HG03460 (cell line): Measurements from ENCODE around the gene LPP.

ENCODE experiments used
- ATAC-seq: cut with Tn5 transposase; IDR thresholded peaks from one replicate; pipeline ENCODE4 v1.9.1; 2021; ENCODE audit not compliant: unreplicated experiment

LPP gene

DNA sequence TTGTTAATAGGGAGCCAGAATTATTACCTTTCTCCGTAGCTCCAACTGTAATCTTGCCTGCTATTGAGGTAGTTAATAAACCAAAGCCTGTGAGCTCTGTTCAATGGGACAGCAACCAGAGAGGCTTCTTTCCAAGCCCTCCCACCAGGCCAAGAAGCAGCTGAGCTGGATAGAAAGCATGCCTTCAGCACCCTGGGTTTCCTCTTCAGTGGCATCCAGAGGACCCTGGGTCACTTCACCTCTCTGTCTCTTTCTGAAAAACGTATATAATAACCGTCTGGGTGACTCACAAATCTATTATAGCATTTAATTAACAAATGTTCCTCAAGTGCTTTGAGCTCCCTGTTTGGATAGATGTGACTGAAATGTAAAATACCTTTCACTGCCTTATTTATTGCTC, 420.0 kb downstream of the LPP start:
- ATAC-seq = no peak

DNA sequence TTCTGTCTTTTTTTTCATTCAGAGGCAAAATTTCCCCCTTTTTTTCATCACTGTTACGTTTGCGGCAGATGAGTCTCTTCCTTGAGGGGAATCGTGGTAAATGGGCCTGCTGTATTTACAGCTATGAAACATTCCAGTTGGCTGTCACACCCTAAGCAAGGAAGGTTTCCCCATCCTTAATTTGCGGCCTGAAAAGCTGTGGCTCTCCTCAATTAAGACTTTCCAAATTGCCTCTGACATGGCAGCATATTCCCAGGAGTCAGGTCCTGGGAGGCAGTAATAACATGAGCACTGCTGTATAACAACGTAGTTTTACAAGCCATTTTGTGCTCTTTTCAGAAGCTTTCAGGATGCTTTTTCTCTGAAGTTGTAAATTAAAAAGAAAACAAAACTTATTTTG, 420.9 kb downstream of the LPP start:
- no peak for ATAC-seq

DNA sequence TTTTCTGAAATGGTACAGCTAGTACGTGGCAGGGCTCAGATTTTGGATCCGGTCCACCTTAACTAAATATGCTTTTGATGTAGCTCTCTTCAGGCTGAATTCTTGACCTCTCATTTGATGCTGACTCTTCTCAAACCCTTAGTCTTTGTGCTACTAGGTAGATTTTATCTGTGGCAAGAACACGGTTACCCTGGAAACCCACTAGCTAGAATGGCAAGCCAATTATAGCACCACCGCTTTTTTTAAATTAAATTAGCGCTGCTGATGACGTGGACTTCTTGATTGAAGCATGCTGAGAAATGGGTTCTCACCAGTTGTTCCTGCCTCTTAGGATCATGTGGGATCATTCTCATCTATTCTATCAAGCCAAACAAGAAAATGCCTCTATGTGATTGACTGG, 421.5 kb downstream of the LPP start:
- ATAC-seq = no peak

DNA sequence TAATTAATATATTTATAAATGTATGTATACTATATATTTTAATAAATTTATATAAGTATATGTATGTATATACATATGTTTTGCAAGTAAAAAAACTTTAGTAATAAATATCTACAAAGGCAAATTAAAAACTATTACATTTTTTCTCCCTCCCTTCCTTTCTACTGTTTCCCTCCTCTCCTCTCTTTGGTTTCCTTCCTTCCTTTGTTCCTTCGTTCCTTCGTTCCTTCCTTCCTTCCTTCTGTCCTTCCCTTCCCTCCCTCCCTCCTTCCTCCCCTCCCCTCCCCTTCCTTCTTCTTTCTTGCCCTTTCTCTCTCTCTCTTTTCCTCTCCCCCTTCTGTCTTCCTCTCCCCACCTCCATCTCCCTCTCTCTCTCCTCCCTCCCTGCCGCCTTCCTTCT, 423.6 kb downstream of the LPP start:
- no peak for ATAC-seq

DNA sequence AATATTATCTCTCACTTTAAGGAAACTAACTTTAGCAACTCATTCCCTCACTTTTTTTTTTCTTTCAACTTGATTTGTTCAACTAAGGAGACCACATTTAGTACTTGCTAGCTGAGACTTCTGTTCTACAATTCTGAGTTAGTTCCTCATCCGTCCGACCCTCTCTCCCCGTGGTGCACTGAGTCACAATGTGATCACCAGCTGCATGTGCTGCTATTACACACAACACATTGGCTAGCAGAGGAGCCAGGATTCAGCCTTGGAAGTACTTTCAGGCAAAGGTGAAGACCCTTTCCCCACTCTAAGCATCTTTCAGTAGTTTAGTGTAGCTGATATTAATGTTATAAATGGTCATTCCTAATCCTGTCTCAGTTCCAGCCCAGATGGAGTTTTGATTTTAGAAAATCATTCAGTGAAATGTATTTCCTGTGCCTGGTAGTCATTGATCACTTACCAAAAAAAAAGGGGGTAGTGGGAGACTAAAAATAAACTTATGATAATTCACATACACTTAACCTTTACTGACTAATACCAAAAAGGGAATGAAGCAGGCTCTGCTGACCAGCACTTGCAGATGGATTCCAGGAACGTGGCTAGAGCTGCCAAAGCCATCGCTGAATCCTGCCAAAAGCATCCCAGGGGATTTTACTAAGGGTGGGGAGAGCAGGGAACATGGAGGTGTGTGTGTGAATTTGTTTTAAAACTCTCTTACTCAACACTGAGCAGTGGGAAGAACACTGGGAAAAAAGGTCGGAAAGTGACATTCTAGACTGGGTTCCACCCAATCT, 424.8 kb downstream of the LPP start:
- no peak for ATAC-seq

DNA sequence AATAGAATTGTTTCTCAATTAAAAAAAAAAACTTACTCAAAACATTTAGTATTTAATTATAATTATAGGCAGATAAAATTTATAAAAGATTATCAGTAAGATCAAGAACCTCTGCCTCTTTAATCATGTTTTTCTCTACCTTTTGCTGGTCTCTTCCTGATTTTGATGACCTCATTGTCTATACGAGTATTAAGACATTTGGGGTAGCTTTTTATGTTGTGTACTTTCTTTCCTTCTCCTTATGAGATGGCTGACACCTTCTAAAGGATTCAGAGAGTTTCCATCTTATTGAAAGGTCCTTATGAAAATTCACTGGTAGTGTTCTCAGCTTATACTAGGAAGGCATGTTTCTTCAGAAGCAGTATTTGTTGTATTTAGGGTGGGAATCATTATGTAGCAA, 426.3 kb downstream of the LPP start:
- ATAC-seq = no peak

DNA sequence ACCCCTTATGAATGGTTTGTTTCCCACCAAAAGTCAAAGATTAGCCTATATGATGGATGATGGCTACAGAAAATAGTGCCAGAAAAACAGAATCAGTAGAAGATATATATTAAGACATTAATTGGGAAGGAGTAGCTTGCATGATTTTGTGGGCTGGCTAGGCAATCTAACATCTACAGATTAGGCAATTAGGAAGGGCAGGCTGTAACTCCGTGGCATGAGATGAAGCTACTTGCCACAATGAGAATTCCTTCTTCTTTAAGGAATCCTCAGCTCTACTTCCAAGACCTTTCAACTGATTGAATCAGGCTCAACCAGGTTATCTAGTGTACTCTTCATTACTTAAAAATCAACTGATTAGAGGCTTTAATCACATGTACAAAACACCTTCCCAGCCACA, 426.7 kb downstream of the LPP start:
- no peak for ATAC-seq

DNA sequence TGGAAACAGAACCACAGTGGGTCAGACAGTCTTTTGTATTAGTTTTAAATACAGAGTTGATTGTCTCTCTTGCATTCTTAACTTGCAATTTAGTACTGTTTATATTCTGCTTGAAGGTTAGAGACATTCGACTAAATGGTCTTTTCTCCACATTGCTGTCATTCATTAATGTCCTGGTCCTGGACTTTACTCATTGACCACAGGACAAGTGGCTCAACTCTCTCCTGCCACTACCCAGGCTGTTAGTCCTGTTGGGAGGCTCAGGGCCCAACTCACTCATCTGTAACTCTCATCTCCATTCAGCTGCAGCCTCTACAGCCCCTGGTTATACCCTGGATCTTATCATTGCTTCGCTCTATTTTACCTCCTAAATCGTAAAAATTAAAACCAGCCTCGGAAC, 427.4 kb downstream of the LPP start:
- no peak for ATAC-seq

DNA sequence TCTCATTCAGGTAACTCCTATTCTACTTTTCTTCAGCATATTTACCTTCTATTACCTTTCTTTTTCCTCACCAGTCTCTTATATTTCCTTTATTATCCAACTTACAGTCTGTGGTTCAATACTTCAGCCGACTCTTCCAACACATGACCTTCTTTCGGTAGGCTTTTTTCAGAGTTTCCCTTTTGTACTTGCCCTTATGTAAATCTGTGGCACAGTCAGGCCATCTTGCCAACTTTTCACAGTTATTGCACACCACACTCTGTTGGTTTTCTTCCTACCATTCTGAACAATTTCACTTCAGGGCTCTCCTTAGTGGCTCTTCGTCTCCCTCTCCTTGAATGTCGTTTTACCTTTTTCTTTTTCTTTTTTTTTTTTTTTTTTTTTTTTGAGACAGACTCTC, 427.8 kb downstream of the LPP start:
- no peak for ATAC-seq

DNA sequence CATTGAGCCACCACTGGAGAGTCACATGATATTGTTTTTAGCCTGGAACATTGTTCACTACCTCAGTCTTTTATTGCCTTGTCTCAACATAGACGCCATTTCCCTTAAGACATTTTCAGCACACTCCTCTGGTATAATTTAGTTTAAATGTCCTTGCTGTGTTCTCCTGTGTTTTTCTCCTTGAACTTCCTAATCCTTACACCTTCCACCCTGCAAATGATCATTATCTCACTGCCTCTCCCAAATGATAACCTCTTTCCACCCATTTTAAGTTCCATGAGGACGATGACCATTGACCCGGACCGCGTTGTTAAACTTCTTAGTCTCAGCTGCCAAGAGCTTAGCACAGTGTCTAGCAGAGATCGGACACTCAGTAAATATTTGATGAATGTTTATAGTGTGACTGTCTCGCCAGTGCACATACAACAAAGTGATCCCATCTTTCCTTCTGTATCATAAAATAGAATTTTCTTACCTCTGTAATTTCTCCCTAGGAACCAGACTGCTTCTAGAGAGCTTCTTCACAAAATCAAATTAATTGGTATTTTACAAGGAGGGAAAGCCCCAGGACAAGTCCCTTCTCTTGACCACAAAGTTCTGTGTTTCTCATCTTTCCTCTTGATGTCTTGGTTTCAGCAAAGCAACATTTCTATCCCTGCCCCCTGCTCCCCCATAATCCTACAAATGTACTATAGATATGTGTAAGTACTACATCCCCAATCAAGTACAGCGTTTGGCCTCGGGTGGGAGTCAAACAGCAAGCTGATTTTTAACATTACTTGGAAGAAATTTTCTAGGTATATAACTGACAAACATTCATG, 429.6 kb downstream of the LPP start:
- ATAC-seq = no peak

DNA sequence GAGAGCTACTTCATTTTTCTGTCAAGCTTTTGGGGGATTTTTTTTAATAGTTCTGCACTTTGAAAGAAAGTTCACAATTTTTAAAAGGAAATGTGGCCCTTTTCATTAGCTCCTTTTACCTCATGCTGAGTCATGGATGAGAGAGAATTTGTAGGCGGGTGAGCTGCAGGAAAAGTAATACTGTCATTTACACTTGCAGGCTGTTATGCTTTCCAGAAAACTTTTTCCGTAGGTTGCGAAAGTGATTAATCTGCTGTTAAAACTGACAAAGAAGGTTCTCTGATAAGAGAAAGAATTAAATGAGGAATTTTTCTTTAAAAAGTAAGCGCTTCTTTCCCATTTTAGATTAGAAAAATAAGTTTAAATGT, 430.2 kb downstream of the LPP start:
- ATAC-seq = no peak

DNA sequence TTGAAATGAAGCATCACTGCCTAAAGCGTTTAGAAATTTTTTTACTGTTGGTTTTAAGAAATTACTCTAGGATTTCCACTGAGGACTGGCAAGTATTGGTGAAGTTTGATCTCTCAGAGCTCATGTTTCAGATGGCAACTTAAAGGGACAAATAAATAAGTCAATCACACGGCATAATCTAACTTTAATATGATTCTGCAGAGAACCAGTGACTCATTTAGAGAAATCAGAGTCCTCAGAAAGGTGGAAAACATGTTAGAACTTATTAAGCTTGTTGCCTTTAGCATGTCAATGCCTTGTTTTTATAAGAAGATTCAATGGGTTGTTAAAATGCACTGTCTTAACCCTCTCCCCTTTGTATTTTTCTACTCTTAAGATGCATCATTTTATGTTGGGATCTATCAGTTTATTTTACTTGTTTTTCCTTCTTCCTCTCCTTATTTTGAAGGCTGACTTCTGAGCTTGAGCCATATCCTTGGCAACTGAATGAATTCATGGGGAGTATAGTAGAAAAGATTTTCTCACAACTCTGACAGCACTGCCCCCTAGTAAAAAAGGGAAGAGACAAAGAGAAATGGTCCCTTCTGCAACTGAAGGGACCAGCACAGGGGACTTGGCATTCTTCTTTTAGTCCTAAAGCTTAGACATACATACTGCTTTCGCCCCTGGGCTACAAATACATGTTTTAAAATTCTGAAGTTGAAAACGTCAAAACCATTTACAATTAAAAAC, 431.2 kb downstream of the LPP start:
- no peak for ATAC-seq

DNA sequence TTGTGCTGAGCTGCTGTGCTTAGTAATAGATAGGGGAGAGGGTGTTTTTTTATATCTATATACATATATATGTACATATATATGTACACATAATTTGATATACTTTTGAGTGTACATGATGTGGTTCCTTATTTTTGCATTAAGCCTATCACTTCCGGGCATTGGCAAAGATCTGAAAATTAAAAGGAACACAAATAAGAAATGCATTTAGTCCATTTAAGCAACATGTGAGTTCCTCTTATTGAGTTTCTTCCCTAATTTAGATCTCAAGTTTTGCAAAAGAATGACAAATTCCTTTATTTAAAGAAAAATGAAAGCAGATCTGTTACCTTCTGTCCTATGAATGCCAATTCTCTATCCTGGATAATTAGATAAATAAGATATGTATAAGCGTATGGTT, 435.1 kb downstream of the LPP start:
- ATAC-seq = no peak

DNA sequence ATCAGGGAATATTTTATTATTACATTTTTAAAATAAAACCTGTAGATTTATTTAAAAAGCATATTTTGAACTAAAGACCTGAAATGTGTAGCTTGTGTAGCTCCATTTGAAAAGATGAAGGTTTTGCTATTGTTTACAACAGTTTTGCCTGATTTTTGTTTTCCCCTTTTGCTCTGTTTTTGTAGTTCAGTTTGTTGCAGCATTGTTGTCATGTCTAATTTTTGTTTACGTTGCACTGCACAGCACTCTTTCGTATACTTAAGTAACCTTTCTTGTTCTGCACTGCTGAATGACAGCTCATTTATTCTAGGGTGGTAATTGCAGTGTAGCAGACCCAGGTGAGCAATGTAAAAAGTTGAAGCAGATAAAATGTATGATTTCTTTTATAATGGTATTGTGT, 435.8 kb downstream of the LPP start:
- no peak for ATAC-seq

DNA sequence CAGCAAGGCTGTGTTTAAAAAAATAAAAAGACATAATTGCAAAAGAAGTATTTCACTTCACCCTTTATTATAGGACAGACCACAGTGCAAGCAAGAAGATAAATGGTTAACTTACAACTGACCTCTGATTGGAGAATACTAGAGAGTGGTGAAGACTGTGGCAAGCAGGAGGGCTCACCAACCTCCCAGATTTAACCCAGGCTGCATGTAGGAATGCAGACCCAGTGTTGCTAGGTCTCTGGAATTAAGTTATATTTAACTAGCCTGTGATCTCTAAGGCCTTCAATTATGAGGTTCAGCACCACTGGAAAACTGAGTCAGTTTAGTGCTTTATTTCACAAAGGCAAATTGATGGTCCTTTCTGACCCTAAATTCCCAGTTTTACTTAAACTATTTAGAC, 436.6 kb downstream of the LPP start:
- no peak for ATAC-seq

DNA sequence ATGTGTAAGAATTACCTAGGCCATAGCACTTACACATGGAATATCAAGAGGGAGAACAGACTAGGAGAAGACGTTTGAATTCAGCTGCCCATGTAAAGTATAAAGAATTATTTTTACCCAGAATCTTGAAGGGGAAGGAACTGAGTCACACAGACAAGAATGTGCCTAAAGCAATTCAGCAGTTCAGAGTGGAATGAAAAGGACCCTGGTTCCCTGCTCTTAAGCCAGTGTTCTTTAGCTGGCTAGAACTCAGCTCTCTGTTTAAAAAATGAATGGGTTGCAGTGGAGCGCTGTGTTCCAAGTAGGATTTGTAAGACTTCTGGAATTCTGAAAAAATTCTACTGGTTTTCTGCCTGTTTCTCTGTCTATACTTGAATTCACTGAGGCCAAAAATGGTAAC, 440.2 kb downstream of the LPP start:
- no peak for ATAC-seq

DNA sequence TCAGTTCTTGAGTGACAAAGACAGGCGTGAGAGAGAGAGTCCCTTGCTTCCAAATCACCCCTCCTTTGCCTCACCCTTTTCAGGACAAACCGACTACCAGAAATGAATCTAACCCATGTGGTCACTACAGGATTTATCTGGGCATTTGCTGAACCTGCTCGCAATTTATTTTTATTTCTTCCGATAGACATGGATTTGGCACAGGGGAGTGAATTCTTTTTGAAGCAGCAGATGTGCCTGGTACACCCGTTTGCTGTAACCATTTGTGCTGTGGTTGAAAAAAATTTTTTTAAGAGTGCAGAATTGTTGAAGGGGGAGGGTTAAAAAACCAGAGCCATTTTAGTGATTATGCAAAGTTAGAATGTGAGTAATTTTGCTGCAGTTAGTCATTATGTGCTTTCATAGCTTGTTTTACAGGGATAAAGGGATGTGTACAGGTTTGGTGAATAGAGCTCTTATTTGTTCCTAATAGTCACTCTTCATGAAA, 442.0 kb downstream of the LPP start:
- no peak for ATAC-seq

DNA sequence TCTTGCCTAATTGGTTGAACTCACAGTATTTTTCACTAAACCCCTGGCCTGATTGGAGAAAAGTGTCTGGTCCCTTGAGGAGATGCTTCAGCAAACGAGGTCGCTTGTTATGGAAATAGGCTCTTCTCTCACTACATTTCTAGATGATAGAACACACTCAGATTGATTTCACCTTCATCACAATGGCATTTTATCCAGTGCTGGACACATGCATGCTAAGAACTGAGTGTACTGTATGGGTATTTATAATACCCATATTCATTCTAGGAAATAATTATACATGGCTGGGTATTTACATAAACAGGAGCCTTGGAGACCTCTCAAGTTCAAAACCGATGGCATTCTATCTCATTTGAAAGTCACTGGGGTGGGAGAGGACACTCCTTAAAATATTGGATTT, 444.9 kb downstream of the LPP start:
- ATAC-seq = no peak

DNA sequence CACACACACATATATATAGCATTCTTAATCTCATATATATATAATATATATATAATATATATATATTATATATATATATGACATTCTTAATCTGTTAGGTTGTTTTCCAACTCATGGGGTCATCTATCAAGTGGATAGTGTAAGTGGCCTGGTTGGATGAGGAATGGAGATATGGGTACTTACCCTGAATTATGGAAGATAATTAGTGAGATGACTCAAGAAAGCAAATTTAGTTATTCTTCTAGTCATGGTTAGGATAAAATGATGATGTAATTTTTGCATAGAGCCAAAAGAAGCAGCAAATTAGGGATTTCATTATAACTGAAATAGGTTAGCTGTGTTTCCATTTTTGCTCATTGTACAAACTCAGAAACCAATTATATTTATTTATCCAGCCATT, 448.2 kb downstream of the LPP start:
- no peak for ATAC-seq

DNA sequence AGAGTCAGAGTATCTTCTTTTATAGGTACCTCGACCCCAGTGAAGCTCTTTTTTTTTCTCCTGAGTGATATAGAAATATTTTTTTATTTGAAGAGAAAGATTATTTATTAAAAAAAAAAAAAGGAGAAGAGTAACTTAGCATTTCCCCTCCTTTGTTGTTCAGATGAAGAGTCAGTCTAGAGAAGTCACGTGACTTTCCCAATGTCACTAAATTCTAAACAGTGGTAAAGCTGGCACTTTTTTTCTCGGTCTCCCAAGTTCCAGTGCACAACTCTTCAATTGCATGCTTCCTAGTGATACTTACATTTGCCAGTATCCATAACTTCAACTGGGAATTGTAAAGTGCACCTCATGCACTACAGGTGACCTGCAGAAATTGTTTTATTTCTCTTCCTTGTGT, 448.7 kb downstream of the LPP start:
- no peak for ATAC-seq

DNA sequence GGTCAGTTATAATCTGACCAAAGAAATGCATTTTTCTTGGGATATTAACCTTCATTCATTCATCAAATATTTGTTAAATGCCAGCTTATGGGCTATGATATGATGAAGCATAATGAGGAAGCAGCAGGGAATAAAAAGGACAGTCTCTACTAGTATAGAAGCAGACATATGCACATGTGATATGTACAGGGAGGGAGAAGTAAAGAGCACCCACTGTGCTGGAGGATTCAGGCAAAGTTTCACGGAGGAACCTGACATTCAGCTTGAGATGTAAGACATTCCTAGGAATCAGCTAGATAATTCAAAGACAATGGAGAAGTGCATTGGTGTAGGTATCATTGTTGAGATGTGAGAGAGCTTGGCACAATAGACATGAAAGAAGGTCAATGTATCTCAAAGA, 450.7 kb downstream of the LPP start:
- ATAC-seq = no peak

DNA sequence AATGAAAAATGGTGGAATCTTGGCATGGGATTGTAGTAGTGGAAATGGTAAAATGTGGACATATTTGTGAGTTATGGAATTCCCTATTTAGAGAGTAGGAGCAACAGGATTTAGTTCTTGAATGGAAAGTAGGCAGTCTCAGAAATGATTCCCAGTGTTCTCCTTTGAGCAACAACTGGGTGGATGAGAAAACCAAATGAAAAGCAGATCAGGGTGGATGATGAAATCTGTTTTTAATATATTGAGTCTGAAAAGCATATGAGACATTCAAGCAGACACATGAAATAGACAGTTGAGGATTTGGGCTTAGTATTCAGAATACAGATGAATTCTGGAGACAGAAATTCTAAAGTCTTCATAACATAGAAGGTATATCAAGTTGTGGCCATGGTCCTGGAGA, 451.3 kb downstream of the LPP start:
- ATAC-seq = no peak
